ENCODE measurements around the gene DOLPP1.

DNA sequence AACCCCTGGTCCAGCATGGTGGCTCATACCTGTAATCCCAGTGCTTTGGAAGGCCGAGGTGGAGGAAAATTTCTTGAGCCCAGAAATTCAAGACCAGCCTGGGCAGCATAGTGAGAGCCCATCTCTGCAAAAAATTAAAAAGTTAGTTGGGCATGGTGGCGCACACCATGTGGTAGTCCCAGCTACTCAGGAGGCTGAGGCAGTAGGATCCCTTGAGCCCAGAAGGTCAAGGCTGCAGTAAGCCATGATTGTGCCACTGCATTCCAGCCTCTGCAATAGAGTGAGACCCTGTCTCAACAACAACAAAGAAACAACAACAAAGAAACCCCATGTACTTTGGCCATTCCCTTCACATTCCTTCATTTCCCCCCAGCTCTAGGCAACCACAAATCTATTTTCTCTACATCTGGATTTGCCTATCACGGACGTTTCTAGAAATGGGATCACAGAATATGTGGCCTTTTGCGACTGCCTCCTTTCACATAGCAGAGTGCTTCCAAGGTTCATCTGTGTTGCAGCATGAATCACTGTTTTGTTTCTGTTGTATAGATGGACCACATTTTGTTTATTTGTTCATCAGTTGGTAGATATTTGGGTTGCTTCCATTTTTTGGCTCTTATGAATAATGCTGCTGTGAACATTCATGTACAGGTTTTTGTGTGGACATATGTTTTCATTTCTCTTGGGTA is 26.6 kb upstream of the DOLPP1 start:
- TF ChIP-seq, protein P1, sequence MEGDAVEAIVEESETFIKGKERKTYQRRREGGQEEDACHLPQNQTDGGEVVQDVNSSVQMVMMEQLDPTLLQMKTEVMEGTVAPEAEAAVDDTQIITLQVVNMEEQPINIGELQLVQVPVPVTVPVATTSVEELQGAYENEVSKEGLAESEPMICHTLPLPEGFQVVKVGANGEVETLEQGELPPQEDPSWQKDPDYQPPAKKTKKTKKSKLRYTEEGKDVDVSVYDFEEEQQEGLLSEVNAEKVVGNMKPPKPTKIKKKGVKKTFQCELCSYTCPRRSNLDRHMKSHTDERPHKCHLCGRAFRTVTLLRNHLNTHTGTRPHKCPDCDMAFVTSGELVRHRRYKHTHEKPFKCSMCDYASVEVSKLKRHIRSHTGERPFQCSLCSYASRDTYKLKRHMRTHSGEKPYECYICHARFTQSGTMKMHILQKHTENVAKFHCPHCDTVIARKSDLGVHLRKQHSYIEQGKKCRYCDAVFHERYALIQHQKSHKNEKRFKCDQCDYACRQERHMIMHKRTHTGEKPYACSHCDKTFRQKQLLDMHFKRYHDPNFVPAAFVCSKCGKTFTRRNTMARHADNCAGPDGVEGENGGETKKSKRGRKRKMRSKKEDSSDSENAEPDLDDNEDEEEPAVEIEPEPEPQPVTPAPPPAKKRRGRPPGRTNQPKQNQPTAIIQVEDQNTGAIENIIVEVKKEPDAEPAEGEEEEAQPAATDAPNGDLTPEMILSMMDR (IDR thresholded peaks at IDR 0.05; ENCODE audit: insufficient read depth, low read length, poor library complexity, severe bottlenecking): no peak
- TF ChIP-seq EZH2phosphoT487 (conservative IDR thresholded peaks at IDR 0.05; ENCODE audit: low read length): no peak

All from SU-DHL-6 (cell line).